ENCODE measurements around the gene USP47.

The USP47 gene

GRCh38 chr11:11841723-11842420, at the start of gene USP47:
Gene USP47 (plus strand): TSS chr11:11841972. CDS start chr11:11842186, 214 bp downstream.
- no peak for FAIRE-seq

GRCh38 chr11:11793073-11793472, 48.7 kb upstream of the USP47 start:
- FAIRE-seq = no peak

GRCh38 chr11:11798586-11799438, 43.0 kb upstream of the USP47 start:
- FAIRE-seq = no peak

GRCh38 chr11:11805228-11805627, 36.5 kb upstream of the USP47 start:
- no peak for FAIRE-seq

GRCh38 chr11:11806074-11806473, 35.7 kb upstream of the USP47 start:
- FAIRE-seq = no peak

- no peak for FAIRE-seq
Measured at GRCh38 chr11:11806586-11806985, 35.2 kb upstream of the USP47 start.

GRCh38 chr11:11807811-11808782, 33.7 kb upstream of the USP47 start:
- FAIRE-seq = no peak

- no peak for FAIRE-seq
Measured at GRCh38 chr11:11808992-11809615, 32.7 kb upstream of the USP47 start.

- FAIRE-seq = no peak
Measured at GRCh38 chr11:11810764-11811726, 30.7 kb upstream of the USP47 start.

GRCh38 chr11:11813288-11813962, 28.3 kb upstream of the USP47 start:
- no peak for FAIRE-seq

- no peak for FAIRE-seq
Measured at GRCh38 chr11:11814614-11815452, 26.9 kb upstream of the USP47 start.

- no peak for FAIRE-seq
Measured at GRCh38 chr11:11816511-11817314, 25.1 kb upstream of the USP47 start.

GRCh38 chr11:11817957-11818356, 23.8 kb upstream of the USP47 start:
- FAIRE-seq = no peak

- FAIRE-seq = no peak
Measured at GRCh38 chr11:11818529-11819121, 23.1 kb upstream of the USP47 start.

- no peak for FAIRE-seq
Measured at GRCh38 chr11:11821899-11822298, 19.9 kb upstream of the USP47 start.

- FAIRE-seq = no peak
Measured at GRCh38 chr11:11822946-11823345, 18.8 kb upstream of the USP47 start.

GRCh38 chr11:11826260-11826659, 15.5 kb upstream of the USP47 start:
- no peak for FAIRE-seq

- FAIRE-seq = no peak
Measured at GRCh38 chr11:11827272-11827671, 14.5 kb upstream of the USP47 start.
